ENCODE measurements around the gene PIP4K2A. TPM values are rescaled to one million over a fixed set of nuclear protein-coding genes. Genes with fewer than 3 reads are reported as not detected.
"Not testable (repeated sequence)": the region's sequence is repeated elsewhere in the genome, so short reads cannot be mapped to it uniquely, and the experiment has no call there.

Gene PIP4K2A
- total and polyA plus RNA-seq, 2 of the 8 experiments (the other 6 are each of a cell fraction or from before 2014, with no cell fraction given): 19.0 to 60.9 TPM

DNA sequence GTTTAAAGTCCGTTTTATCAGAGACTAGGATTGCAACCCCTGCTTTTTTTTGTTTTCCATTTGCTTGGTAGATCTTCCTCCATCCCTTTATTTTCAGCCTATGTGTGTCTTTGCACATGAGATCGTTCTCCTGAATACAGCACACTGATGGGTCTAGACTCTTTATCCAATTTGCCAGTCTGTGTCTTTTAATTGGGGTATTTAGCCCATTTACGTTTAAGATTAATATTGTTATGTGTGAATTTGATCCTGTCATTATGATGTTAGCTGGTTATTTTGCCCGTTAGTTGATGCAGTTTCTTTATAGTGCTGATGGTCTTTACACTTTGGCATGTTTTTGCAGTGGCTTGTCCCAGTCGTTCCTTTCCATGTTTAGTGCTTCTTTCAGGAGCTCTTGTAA, 202.4 kb downstream of the PIP4K2A start:
- H2BK12ac ChIP-seq (ENCODE audit: low read depth, low read length); H3K4me3 ChIP-seq (ENCODE audit: extremely low read depth in 1 of 4, insufficient read depth in 2 of 4, low read depth in 3 of 4, low read length in 4 of 4); H2AK5ac ChIP-seq (ENCODE audit: low read depth, low read length); H2BK5ac ChIP-seq (ENCODE audit: low read depth, low read length); H4K8ac ChIP-seq (ENCODE audit: extremely low read depth, insufficient read depth, low read length); H4K20me1 ChIP-seq (replicated peaks in 1 of 2; ENCODE audit: control insufficient read depth in 1 of 2, insufficient read depth in 2 of 2, low read length in 2 of 2); H3K18ac ChIP-seq (ENCODE audit: extremely low read depth, low read length); H3K23ac ChIP-seq (ENCODE audit: insufficient read length); H3K14ac ChIP-seq (ENCODE audit: insufficient read length); H3K9me3 ChIP-seq (ENCODE audit: insufficient read depth in 2 of 2, low read depth in 1 of 2, low read length in 1 of 2); H4K5ac ChIP-seq (ENCODE audit: insufficient read length, low read depth, low read length); H2BK120ac ChIP-seq (replicated peaks; ENCODE audit: low read depth, low read length); H2BK20ac ChIP-seq (ENCODE audit: low read length); H3K36me3 ChIP-seq (ENCODE audit: control insufficient read depth in 2 of 4, insufficient read depth in 4 of 4, low read length in 3 of 4); H3K4ac ChIP-seq (replicated peaks; ENCODE audit: insufficient read length, low read depth, low read length); H3K79me2 ChIP-seq (ENCODE audit: control insufficient read depth in 1 of 2, insufficient read depth in 2 of 2, low read length in 2 of 2); H2AFZ ChIP-seq (ENCODE audit: low read length); H3K56ac ChIP-seq (replicated peaks; ENCODE audit: insufficient read length, low read depth, low read length); H3K27ac ChIP-seq (ENCODE audit: low read depth, low read length); H3K79me1 ChIP-seq (ENCODE audit: low read depth, low read length); H3K27me3 ChIP-seq (replicated peaks in 1 of 4; ENCODE audit: control insufficient read depth in 3 of 4, extremely low read depth in 1 of 4, insufficient read depth in 3 of 4, low read length in 3 of 4); H4K91ac ChIP-seq (replicated peaks; ENCODE audit: insufficient read length, low read length); POLR2A ChIA-PET (ENCODE audit: partially characterized antibody); H3K23me2 ChIP-seq (ENCODE audit: low read depth, low read length); DNase-seq (ENCODE audit: low read depth in 1 of 2, low spot score in 2 of 2); H3K4me2 ChIP-seq (ENCODE audit: insufficient read depth in 1 of 2, low read depth in 2 of 2, low read length in 2 of 2); H2BK15ac ChIP-seq (ENCODE audit: low read length); H3K4me1 ChIP-seq (replicated peaks in 1 of 4; ENCODE audit: control insufficient read depth in 3 of 4, insufficient read depth in 4 of 4, low read length in 3 of 4); CTCF ChIA-PET (ENCODE audit: partially characterized antibody); FAIRE-seq; H3K9ac ChIP-seq (replicated peaks in 1 of 4; ENCODE audit: extremely low read depth in 1 of 4, low read depth in 3 of 4, low read length in 3 of 4): not testable (repeated sequence)
- WGBS, 2 experiments (ENCODE audit: extremely low coverage in 1 of 2, insufficient coverage in 1 of 2, insufficient read length in 1 of 2, insufficient replicate concordance in 2 of 2, low coverage in 1 of 2, low lambda C conversion rate in 2 of 2, missing lambda C conversion rate in 1 of 2): 87% methylated on average over 5 of the region's 5 CpGs; no CpG with 5 or more reads in 1 of the 2 experiments

DNA sequence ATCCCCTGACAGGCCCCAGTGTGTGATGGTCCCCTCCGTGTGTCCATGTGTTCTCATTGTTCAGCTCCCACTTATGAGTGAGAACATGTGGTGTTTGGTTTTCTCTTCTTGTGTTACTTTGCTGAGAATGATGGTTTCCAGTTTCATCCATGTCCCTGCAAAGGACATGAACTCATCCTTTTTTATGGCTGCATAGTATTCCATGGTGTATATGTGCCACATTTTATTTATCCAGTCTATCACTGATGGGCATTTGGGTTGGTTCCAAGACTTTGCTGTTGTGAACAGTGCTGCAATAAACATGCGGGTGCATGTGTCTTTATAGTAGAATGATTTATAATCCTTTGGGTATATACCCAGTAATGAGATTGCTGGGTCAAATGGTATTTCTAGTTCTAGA, 206.2 kb downstream of the PIP4K2A start:
- H2BK15ac ChIP-seq (ENCODE audit: low read length); H3K56ac ChIP-seq (replicated peaks; ENCODE audit: insufficient read length, low read depth, low read length); H3K27ac ChIP-seq (ENCODE audit: low read depth, low read length); H3K79me1 ChIP-seq (ENCODE audit: low read depth, low read length); H3K79me2 ChIP-seq (ENCODE audit: control insufficient read depth in 1 of 2, insufficient read depth in 2 of 2, low read length in 2 of 2); H3K14ac ChIP-seq (ENCODE audit: insufficient read length); H3K36me3 ChIP-seq (ENCODE audit: control insufficient read depth in 2 of 4, insufficient read depth in 4 of 4, low read length in 3 of 4); POLR2A ChIA-PET (ENCODE audit: partially characterized antibody); H3K9me3 ChIP-seq (ENCODE audit: insufficient read depth in 2 of 2, low read depth in 1 of 2, low read length in 1 of 2); H2BK5ac ChIP-seq (ENCODE audit: low read depth, low read length); H3K4me2 ChIP-seq (ENCODE audit: insufficient read depth in 1 of 2, low read depth in 2 of 2, low read length in 2 of 2); H3K9ac ChIP-seq (replicated peaks in 1 of 4; ENCODE audit: extremely low read depth in 1 of 4, low read depth in 3 of 4, low read length in 3 of 4); H2BK12ac ChIP-seq (ENCODE audit: low read depth, low read length); H3K27me3 ChIP-seq (replicated peaks in 1 of 4; ENCODE audit: control insufficient read depth in 3 of 4, extremely low read depth in 1 of 4, insufficient read depth in 3 of 4, low read length in 3 of 4); H3K23me2 ChIP-seq (ENCODE audit: low read depth, low read length); H3K4me3 ChIP-seq (ENCODE audit: extremely low read depth in 1 of 4, insufficient read depth in 2 of 4, low read depth in 3 of 4, low read length in 4 of 4); H3K18ac ChIP-seq (ENCODE audit: extremely low read depth, low read length); H2AFZ ChIP-seq (ENCODE audit: low read length); H4K8ac ChIP-seq (ENCODE audit: extremely low read depth, insufficient read depth, low read length); CTCF ChIA-PET (ENCODE audit: partially characterized antibody); H4K5ac ChIP-seq (ENCODE audit: insufficient read length, low read depth, low read length); FAIRE-seq; H2BK20ac ChIP-seq (ENCODE audit: low read length); DNase-seq (ENCODE audit: low read depth in 1 of 2, low spot score in 2 of 2); H4K91ac ChIP-seq (replicated peaks; ENCODE audit: insufficient read length, low read length); H4K20me1 ChIP-seq (replicated peaks in 1 of 2; ENCODE audit: control insufficient read depth in 1 of 2, insufficient read depth in 2 of 2, low read length in 2 of 2); H3K23ac ChIP-seq (ENCODE audit: insufficient read length); H2BK120ac ChIP-seq (replicated peaks; ENCODE audit: low read depth, low read length); H3K4ac ChIP-seq (replicated peaks; ENCODE audit: insufficient read length, low read depth, low read length); H2AK5ac ChIP-seq (ENCODE audit: low read depth, low read length); H3K4me1 ChIP-seq (replicated peaks in 1 of 4; ENCODE audit: control insufficient read depth in 3 of 4, insufficient read depth in 4 of 4, low read length in 3 of 4): not testable (repeated sequence)
- WGBS, 2 experiments (ENCODE audit: extremely low coverage in 1 of 2, insufficient coverage in 1 of 2, insufficient read length in 1 of 2, insufficient replicate concordance in 2 of 2, low coverage in 1 of 2, low lambda C conversion rate in 2 of 2, missing lambda C conversion rate in 1 of 2): 95% methylated on average over 2 of the region's 2 CpGs; no CpG with 5 or more reads in 1 of the 2 experiments

Measured in H1 (cell line).